HepG2 (cell line): ENCODE data around the gene ZFP36. TPM values are rescaled to one million over a fixed set of nuclear protein-coding genes. Genes with fewer than 3 reads are reported as not detected.

ENCODE experiments used
- CERS6 ChIP-seq: sonication (generic); formaldehyde crosslinking; IDR thresholded peaks from 2 replicates; pipeline ENCODE4 v1.5.0; 2020; ENCODE audit warnings: missing genetic modification reagents
- DMAP1 ChIP-seq: IDR thresholded peaks from 2 replicates; pipeline ENCODE4 v1.6.1; 2016
- DR1 ChIP-seq: sonication (generic); formaldehyde crosslinking; IDR thresholded peaks from 2 replicates; pipeline ENCODE4 v1.8.0; 2021; ENCODE audit warnings: mild to moderate bottlenecking, missing genetic modification reagents, inconsistent platforms
- HMG20B ChIP-seq: conservative IDR thresholded peaks from 2 replicates; pipeline ENCODE4 v1.6.1; 2016; ENCODE audit warnings: missing genetic modification reagents, missing compliant biosample characterization
- IRF9 ChIP-seq: sonication (generic); formaldehyde crosslinking; IDR thresholded peaks from 2 replicates; pipeline ENCODE4 v1.8.0; 2022; ENCODE audit warnings: missing genetic modification reagents, mild to moderate bottlenecking, borderline replicate concordance
- KLF6 ChIP-seq: IDR thresholded peaks from 2 replicates; pipeline ENCODE4 v1.8.0; 2016; ENCODE audit warnings: missing biosample characterization, missing genetic modification reagents
- MATR3 ChIP-seq: sonication (generic); formaldehyde crosslinking; IDR thresholded peaks from 2 replicates; pipeline ENCODE4 v1.4.0; 2020; ENCODE audit warnings: missing genetic modification reagents
- PCBP2 ChIP-seq: fragments of 200-400 bp; formaldehyde crosslinking; optimal IDR thresholded peaks from 2 replicates; pipeline ENCODE3; 2018; ENCODE audit warnings: low read length, low read depth; ENCODE audit not compliant: poor library complexity, severe bottlenecking
- PHF8 ChIP-seq: sonication (generic); formaldehyde crosslinking; IDR thresholded peaks from 2 replicates; pipeline ENCODE4 v1.5.0; 2020; ENCODE audit warnings: missing genetic modification reagents
- SP5 ChIP-seq: IDR thresholded peaks from 2 replicates; pipeline ENCODE4 v1.6.1; 2016; ENCODE audit warnings: low read depth, borderline replicate concordance
- SRSF1 ChIP-seq: fragments of 200-400 bp; formaldehyde crosslinking; optimal IDR thresholded peaks from 2 replicates; pipeline ENCODE3; 2017; ENCODE audit warnings: mild to moderate bottlenecking, low read depth, low read length, moderate library complexity
- TBX2 ChIP-seq: sonication (generic); formaldehyde crosslinking; IDR thresholded peaks from 2 replicates; pipeline ENCODE4 v1.5.0; 2020; ENCODE audit warnings: missing genetic modification reagents, mild to moderate bottlenecking, borderline replicate concordance
- THAP11 ChIP-seq: IDR thresholded peaks from 2 replicates; pipeline ENCODE4 v1.6.1; 2016; ENCODE audit warnings: missing biosample characterization, missing genetic modification reagents
- ZBTB26 ChIP-seq: IDR thresholded peaks from 2 replicates; pipeline ENCODE4 v1.6.1; 2016; ENCODE audit warnings: missing compliant biosample characterization, missing genetic modification reagents, borderline replicate concordance
- ZBTB49 ChIP-seq: sonication (generic); formaldehyde crosslinking; IDR thresholded peaks from 2 replicates; pipeline ENCODE4 v1.4.0; 2020; ENCODE audit warnings: missing genetic modification reagents, borderline replicate concordance
- ZNF121 ChIP-seq: sonication (generic); formaldehyde crosslinking; IDR thresholded peaks from 2 replicates; pipeline ENCODE4 v1.5.0; 2020; ENCODE audit warnings: mild to moderate bottlenecking, missing genetic modification reagents
- ZNF382 ChIP-seq: sonication (generic); formaldehyde crosslinking; IDR thresholded peaks from 2 replicates; pipeline ENCODE4 v1.5.0; 2020; ENCODE audit warnings: missing genetic modification reagents, mild to moderate bottlenecking, borderline replicate concordance
- ZNF552 ChIP-seq: sonication (generic); formaldehyde crosslinking; IDR thresholded peaks from 2 replicates; pipeline ENCODE4 v1.9.0; 2022; ENCODE audit warnings: missing genetic modification reagents, mild to moderate bottlenecking, borderline replicate concordance
- polyA plus RNA-seq, 8 experiments: library from polyadenylated mRNA; depleted of rRNA in 3 of 8; stranded (reverse) in 7 of 8; unstranded in 1 of 8; fragments of >200 nt; fragmentation: Illumina TruSeq in 4 of 8; extraction: Trizol in 4 of 8; gene quantifications; 2 replicates each; pipeline versions ENCODE4 v1.2.1 to v1.2.3, GENCODE V29; 2011 to 2016; ENCODE audit warnings: low read depth in 4 of 8, missing spikeins in 1 of 8, mixed read lengths in 1 of 8; ENCODE audit not compliant: insufficient read depth in 1 of 8
- total RNA-seq, 5 experiments: library from RNA; depleted of rRNA; stranded (reverse); fragments of >200 nt; fragmentation: Illumina TruSeq; extraction: Trizol; gene quantifications; 2 replicates each; pipeline ENCODE4 v1.2.3, GENCODE V29; 2016; ENCODE audit warnings: low read depth in 1 of 5

The ZFP36 gene
- total and polyA plus RNA-seq, 2 of the 13 experiments (the other 11 are each of a cell fraction or from before 2014, with no cell fraction given), result 1.4 to 1.7 TPM

- TF ChIP-seq ZBTB49 (CRISPR knock-in tag) (0 out of 2 replicates have a peak, but pooled peaks have one; percentile 37), ZNF121 (CRISPR knock-in tag) (peak; percentile 35; the same call in 1 of the 2 replicates), ZNF552 (peak; percentile 76; the same call in 1 of the 2 replicates), TBX2 (CRISPR knock-in tag) (peak; percentile 92), PHF8 (peak; percentile 92), DR1 (CRISPR knock-in tag) (peak; percentile 97), IRF9 (no peak; the same call in 1 of the 2 replicates), DMAP1 (CRISPR knock-in tag) (peak; percentile 98), ZNF382 (no peak), ZBTB26 (CRISPR knock-in tag) (peak; percentile 82), HMG20B (CRISPR knock-in tag) (no peak), MATR3 (CRISPR knock-in tag) (no peak), PCBP2 (no peak), SP5 (CRISPR knock-in tag) (peak; percentile 78), THAP11 (CRISPR knock-in tag) (peak; percentile 96), CERS6 (CRISPR knock-in tag) (no peak), KLF6 (CRISPR knock-in tag) (peak; percentile 89), SRSF1 (peak; percentile 88)
Measured at GRCh38 chr19:39435499-39436349, 29.1 kb downstream of the ZFP36 start, which contains the start of gene RPS16 (continued).
